HG03342 (cell line): ENCODE measurements around the gene AOAH.
"Not testable (repeated sequence)": the region's sequence is repeated elsewhere in the genome, so short reads cannot be mapped to it uniquely, and the experiment has no call there.

Experiments
- ATAC-seq: cut with Tn5 transposase; IDR thresholded peaks from one replicate; pipeline ENCODE4 v1.9.1; 2021; ENCODE audit warnings: mild to moderate bottlenecking, moderate library complexity; ENCODE audit not compliant: unreplicated experiment

Gene AOAH

DNA sequence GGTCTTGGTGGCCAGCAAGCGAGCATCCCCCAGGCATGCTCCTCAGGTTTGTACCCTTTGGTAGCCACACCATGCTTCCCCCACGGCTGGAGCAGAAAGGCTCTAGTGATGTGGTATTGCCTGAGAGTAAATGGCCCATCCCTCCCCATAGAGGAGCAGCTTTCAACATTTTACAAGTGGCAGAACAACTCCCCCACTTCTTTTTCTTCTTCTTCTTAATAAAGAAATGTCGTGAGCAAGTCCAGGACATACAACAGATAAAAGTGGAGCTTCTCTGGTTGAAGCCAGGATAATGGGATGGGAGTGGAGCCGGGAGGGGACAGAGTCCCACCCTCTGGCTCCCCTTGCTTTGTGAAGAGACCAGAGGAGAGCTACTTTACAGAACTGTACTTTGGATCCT is 203.2 kb downstream of the AOAH start:
- ATAC-seq: no peak

DNA sequence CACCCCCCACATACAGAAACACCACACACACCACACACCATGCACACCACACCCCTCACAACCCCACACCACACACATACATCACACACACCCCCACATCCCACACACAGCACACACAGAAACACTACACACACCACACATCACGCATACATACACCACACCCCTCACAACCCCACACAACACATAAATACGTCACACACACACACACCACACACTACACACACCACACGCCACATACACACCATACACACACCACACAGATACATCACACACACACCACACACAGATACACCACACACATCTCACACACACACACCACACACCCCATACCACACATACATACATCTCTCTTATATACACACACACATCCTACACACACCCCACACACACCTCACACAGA is 208.4 kb downstream of the AOAH start:
- no peak for ATAC-seq

DNA sequence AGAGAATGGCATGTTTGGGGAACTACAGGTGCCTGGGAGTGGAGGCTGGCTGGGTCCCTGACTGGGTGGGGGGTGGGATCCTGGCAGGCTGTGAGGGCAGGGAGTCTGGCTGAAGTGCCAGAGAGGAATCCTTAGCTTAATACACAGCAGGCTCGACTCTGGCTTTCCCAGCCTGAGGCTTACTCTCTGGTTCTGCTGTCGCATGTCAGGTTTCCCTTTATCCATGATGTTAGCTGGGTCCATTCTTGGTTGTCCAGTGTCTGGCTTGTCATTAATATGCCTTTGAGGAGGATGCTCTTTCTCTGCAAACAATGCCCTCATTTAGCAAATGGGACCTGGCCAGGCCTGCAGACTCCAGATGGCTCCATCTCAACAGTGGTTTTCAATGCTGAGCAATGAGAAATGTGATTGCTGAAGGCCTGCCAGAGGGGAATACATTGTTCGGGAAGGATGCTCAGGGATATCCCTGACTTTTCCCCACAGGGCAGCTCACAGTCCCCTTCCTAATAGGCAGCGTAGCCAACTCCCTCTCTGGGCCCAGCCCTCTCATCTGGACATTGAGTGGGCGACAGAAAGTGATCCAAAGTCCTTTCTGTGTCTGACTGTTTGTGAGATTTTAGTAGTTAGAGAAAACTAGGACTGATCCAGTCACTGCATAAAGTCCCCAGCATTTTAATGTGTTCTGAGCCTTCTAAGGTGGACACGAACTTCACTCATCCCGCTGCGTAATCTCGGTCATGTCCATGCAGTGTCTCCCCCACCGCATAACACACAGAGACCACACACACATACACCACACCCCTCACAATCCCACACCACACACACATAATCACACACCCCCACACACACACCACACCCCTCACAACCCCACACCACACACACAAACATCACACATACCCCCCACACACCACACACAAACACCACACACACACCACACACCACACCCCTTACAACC is 209.7 kb downstream of the AOAH start:
- no peak for ATAC-seq

DNA sequence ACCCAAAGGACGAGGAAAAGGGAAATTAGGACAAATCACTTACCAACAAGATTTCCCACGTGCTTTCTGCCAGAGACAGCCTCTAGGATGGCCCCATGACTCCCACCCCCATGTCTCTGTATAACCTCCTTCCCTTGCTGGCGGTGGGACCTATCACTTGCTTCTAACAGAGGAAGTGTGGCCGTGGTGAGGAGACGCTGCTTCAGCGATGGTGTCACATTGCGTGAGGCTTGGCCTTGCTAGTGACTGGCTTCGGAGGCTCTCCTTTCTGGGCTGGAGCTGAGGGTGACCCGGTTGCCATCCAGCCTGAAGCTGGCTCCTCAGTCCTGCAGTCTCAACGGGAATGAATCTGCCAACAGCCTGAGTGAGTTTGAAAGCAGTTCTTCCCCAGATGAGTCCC is 210.9 kb downstream of the AOAH start:
- ATAC-seq: no peak

DNA sequence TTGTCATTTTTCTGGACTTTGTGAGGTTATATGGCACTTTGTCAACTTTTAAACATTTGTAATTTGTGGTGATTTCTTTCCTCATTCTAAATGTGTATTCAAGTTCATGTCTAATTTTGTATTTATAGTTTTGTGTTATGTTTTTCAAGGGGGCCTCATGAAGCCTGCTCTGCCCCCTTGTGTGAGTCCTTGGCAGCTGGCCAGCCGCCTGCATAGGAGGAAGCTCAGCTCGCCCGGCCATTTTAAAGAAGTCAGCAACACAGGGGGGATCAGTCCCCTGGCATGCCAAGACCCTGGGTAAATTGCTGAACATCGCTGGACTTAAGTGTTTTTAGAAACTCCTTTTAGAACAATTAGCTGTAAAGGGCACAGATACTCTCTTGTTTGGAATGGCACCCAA is 211.7 kb downstream of the AOAH start:
- no peak for ATAC-seq

DNA sequence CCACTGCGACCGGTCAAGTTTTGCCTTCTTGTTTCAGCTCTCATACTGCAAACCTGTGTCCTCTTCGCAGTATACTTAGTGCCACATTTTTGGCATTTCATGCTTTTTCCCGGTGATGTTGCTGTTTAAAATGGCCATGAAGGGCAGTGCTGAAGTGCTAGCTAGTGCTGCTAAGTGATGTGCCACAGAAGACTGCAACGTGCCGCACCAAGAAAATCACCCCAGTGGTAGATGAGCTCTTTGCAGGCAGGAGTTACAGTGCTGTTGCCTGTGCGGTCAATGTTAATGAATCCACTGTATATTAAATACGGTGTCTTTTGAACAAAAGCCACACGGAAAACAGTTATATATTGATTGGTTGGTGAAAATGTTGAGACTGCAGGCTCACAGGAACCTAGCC is 214.3 kb downstream of the AOAH start:
- ATAC-seq: no peak

DNA sequence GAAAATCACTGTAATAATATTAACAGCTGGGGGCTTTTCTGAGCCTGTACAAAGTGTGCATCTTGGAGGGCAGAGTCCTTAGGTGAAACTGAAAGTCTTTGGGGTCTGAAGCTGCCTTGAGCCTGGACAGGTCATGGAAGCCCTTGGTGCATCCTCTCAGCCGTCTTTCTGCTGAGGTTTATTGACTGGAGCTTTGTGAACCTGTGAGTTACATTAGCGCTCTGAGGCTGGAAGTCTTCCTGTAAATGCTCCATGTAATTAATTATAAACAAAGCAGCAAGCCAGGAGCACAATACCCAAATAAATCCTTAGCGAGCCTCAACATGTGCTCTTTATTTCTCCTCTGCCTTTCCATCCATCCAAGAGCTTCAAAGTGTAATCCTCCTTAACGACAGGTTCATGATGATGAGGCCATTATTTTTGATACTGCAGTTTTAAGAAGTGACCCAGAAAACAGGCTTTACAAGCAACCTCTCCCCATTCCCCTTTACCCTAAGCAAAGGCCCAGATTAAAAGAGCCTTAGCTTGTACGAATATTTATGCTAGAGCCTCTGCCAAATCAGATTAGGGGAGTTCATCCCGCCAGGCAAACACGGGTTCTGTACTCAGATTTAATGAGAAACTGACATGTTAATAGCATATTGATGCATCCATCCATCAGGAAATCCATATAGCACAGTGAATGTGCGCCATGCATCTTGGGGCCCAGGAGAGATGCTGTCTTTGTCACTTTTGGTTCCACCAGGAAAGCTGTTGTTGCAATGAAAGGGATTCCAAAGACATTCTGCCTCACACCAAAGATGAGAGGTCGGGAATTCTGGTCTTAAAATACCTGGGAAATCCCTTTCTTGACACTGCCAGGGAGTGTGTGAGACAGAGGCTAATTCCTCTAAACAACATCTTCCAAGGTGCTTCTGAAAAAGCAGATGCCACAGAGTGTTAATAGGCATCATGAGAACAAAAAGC is 216.5 kb downstream of the AOAH start:
- no peak for ATAC-seq

DNA sequence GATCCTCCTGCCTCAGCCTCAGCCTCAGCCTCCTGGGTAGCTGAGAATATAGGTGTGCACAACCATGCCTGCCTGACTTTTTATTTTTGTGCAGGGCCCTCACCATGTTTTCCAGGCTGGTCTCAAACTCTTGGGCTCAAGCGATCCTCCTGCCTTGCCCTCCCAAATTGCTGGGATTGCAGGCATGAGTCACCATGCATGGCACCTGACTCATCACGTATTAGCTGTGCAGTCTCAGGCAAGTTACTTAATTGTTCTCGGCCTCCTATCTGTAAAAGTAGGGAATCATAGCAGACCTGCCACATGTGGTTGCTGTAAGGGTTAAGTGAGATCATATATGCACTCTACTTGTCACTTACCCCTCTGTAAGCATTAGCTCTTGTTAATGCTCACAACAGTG is 217.5 kb downstream of the AOAH start:
- ATAC-seq: no peak

DNA sequence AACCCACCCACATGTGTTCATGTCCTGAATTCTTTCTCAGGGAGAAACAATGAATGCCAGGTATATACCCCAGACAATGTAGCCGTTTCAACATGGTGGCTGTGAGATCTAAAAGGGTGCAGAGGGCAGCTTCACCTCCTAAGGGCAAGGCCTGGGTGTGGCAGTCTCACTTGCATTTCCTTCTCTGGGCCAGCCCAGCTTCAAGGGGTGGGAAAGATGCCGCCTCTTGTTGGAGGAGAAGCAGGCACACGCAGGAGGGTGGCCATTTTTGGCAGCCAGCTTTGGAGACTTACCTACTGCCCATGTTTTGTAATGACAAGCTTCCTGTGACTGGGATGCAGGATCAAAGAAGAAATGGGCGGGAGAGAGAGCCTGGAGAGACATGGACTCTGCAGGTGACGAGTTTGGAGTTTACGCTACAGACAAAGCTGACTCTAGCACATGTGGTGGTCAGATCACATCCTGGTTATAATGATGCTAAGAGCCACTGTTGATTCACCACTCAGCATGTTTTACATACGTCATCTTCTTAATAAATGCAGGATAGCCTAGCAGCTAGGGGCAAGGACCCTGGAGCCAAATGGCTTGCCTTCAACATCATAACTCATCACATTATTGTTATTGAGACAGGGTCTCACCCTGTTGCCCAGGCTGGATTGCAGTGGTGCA is 218.0 kb downstream of the AOAH start:
- no peak for ATAC-seq

DNA sequence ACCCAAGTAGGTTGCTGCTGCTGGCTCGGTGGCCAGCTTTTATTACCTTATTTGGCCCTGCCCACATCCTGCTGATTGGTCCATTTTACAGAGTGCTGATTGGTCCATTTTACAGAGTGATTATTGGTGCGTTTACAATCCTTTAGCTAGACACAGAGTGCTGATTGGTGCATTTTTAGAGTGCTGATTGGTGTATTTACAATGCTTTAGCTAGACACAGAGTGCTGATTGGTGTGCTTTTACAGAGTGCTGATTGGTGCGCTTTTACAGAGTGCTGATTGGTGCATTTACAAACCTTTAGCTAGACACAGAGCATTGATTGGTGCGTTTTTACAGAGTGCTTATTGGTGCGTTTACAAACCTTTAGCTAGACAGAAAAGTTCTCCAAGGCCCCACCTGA is 219.7 kb downstream of the AOAH start:
- ATAC-seq: not testable (repeated sequence)

DNA sequence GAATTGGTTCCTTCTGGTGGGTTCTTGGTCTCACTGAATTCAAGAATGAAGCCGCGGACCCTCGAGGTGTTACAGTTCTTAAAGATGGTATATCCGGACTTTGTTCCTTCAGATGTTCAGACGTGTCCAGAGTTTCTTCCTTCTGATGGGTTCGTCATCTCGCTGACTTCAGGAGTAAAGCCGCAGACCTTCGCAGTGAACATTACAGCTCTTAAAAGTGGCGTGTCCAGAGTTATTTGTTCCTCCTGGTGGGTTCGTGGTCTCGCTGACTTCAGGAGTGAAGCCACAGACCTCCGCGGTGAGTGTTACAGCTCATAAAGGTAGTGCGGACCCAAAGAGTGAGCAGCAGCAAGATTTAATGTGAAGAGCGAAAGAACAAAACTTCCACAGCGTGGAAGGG is 220.1 kb downstream of the AOAH start:
- ATAC-seq: not testable (repeated sequence)

DNA sequence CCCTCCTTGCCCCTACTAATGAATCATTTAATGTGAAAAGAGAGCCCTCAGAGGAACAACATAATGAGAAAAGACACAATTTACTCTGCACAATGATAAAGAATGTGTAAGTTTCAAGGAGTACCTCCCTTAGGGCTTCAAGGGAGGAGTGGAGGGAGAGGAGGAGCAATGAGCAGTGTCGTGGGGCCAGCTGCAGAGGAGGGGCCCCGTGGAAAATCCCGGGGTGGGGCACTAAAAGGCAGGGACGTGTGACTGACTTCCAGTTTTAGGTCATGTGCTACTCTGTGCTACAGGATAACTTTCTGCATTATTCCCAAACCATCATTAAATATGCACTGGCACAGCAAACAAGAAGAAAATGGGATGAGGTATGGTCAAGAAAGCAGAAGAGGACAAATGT is 226.5 kb downstream of the AOAH start:
- no peak for ATAC-seq

DNA sequence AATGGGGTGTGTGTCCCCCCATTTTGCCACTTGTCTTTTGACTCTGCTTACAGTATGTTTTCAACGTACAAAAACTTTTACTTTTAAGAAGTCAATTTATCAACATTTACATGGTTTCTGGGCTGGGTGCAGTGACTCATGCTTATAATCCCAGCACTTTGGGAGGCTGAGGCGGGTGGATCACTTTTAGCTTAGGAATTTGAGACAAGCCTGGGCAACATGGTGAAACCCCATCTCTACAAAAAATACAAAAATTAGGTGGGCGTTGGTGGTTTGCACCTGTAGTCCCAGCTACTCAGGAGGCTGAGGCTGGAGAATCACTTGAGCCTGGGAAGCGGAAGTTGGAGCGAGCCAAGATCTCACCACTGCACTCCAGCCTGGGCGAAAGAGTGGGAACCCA is 227.1 kb downstream of the AOAH start:
- not testable (repeated sequence) for ATAC-seq

DNA sequence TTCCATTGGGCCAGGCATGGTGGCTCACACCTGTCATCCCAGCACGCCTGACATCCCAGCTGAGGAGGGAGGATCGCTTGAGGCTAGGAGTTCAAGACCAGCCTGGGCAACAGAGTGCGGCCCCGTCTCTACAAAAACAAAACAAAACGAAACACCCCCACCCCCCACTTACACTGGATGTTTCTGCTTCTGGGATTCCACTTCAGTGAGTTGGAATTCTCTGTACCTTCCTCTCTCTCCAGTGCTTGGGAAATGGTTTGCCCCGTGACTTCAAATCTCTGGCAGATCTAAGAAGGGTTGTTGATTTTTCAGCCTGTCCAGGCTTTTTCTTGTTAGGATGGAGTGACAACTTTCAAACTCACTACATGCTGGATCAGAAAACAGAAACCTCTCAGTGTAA is 227.7 kb downstream of the AOAH start:
- no peak for ATAC-seq

DNA sequence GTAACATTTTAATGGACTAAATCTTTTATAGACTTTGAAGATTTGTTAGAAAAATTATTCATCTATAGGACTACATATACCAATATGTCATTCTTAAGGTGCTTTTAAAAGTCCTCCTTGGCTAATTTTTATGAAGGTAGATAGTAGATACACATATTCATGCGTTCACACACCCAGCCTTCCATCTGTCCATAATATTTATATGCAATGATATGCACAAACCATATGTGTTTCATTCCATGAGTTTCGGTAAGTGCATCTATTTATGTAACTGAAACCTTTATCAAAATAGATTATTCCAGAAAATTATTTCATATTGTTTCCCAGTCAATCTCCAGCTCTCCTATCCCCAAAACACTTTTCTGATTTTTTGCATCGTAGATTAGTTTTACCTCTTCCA is 233.0 kb downstream of the AOAH start:
- ATAC-seq: no peak

DNA sequence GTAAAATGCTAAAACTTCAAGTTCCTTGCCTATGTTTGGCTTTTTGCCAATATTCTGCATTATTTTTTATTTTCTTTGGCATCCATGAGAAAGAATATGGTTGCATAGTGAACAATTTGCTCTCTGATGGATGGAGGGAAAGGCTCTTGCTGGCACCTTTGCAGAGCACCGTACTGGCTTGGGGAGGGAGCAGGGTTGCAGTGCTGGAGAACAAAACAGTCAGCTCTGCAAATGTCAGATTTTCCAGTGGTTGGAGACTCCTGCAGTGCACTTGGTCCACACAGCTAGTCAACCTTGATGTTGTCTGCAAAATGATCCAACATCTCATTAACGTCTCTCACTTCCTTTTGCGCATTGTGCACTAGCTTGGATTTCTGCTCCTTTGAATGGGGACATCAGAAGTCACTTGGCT is 233.9 kb downstream of the AOAH start:
- ATAC-seq: no peak

DNA sequence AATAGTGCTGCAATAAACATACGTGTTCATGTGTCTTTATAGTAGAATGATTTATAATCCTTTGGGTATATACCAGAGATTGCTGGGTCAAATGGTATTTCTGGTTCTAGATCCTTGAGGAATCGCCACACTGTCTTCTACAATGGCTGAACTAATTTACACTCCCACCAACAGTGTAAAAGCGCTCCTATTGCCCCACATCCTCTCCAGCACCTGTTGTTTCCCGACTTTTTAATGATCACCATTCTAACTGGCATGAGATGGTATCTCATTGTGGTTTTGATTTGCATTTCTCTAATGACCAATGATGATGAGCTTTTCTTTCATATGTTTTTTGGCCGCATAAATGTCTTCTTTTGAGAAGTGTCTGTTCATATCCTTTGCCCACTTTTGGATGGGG is 235.6 kb downstream of the AOAH start:
- ATAC-seq: not testable (repeated sequence)

DNA sequence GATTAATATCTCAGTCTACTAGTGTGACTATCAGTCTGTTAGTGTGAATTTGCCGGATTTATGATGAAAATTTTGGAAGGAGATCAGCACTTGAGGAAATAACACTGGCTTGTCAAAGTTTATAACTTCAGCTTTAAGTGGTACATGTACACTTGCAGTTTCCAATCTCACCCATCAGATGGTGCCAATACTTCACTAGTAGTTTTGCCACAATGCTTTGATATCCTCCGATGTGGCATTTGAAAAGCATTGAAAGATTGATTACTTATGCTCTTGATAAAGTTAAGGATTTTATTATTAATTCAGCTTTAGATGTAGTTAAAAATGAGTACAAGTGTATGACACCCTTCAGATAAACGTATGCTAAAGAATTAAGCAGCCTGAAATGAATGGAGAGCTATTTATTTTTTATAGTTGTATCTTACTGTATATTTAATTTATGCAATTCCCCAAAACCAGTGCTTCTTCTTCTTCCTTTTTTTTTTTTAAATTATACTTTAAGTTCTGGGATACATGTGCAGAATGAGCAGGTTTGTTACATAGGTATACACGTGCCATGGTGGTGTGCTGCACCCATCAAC is 236.4 kb downstream of the AOAH start:
- ATAC-seq: no peak

DNA sequence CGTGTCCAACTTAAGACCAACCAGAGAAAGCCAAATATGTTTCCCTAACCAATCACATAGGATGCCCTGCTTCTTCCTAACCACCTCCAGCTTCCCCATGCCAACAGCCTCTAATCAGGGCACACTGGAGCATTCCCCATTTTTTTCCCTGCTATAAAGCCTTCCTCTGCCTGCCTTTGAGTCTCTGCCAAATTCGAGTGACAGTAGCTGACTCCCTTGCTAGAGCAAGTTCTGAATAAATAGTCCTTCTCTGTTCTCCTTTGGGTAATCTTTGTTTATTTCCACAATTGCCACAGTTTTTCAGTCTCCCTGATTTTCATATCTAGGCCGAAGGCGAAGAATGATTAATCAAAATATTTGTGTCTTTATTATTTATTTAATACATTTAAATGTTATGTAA is 238.0 kb downstream of the AOAH start:
- no peak for ATAC-seq

DNA sequence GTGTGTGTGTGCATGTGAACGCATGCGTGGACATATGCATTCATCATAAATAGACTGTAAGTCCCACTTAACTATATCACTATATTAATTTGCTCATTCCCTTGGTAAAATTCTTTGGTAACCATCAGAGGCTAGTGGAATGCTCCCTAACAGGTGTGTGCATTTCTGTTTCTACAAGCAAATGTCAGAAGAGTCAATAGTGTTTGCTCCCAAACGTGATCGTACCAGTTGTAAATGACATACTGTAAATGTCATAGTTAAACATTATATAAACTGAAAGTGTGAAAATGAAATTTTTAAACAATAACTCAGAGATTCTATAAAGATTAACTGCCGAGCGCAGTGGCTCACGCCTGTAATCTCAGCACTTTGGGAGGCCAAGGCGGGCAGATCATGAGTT is 240.0 kb downstream of the AOAH start:
- no peak for ATAC-seq

DNA sequence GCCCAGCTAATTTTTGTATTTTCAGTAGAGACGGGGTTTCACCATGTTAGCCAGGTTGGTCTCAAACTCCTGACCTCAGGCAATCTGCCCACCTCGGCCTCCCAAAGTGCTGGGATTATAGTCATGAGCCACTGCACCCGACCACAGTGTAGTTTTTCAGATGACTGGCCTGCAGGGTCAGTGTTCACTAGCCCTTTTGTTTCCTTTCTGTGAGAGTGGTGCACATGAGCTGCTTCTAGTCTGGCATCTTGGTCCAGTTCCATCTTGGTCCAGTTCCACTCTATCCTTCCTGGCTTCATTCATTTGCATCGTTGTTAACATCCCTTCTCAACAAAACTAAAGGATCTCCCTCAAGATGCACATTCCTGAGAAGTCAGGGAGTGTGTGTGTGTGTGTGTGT is 240.4 kb downstream of the AOAH start:
- ATAC-seq: not testable (repeated sequence)
